WTC11 (cell line): ENCODE results near the gene FLT4. TPM values are rescaled to one million over a fixed set of nuclear protein-coding genes. Genes with fewer than 3 reads are reported as not detected.
"Not testable (repeated sequence)": the region's sequence is repeated elsewhere in the genome, so short reads cannot be mapped to it uniquely, and the experiment has no call there.

ENCODE experiments used
- ATAC-seq: fragments of 200-7000 bp; cut with Tn5 transposase; 2 replicates; pipeline ENCODE4 v1.10.0; 2021; ENCODE audit warnings: mild to moderate bottlenecking, moderate library complexity
- CTCF ChIA-PET: fragments of 300-600 bp; sonication (Branson Sonifier 250); formaldehyde crosslinking; loops from one replicate; lab custom pipeline; 2021; ENCODE audit warnings: antibody characterized with exemption; lab: Charles Lee
- POLR2A ChIA-PET: fragments of 350-600 bp; sonication (Branson Sonifier 250); formaldehyde crosslinking; loops from one replicate; lab custom pipeline; 2021; ENCODE audit warnings: antibody characterized with exemption; lab: Charles Lee
- DNase-seq: peaks from one replicate; pipeline ENCODE4 v3.0.0; 2021; ENCODE audit warnings: low spot score
- H3K27ac Mint-ChIP-seq: 2 replicates; pipeline ENCODE4 v1.8.0; 2021; ENCODE audit warnings: mixed read lengths
- H3K27me3 Mint-ChIP-seq: 2 replicates; pipeline ENCODE4 v1.8.0; 2021; ENCODE audit warnings: low read depth, mild to moderate bottlenecking, moderate library complexity, mixed read lengths
- H3K36me3 Mint-ChIP-seq: 2 replicates; pipeline ENCODE4 v1.8.0; 2021; ENCODE audit warnings: mixed read lengths
- H3K4me1 Mint-ChIP-seq: 2 replicates; pipeline ENCODE4 v1.8.0; 2022; ENCODE audit warnings: mixed read lengths
- H3K4me3 Mint-ChIP-seq: 2 replicates; pipeline ENCODE4 v1.8.0; 2021; ENCODE audit warnings: mild to moderate bottlenecking, moderate library complexity, mixed read lengths
- H3K9me3 Mint-ChIP-seq: 2 replicates; pipeline ENCODE4 v1.8.0; 2021; ENCODE audit warnings: mixed read lengths
- AFF4 ChIP-seq: sonication (generic); formaldehyde crosslinking; IDR thresholded peaks from 2 replicates; pipeline ENCODE4 v1.8.1; 2023; ENCODE audit warnings: mild to moderate bottlenecking, missing genetic modification reagents, borderline replicate concordance
- ATF1 ChIP-seq: sonication (generic); formaldehyde crosslinking; IDR thresholded peaks from 2 replicates; pipeline ENCODE4 v1.8.1; 2023; ENCODE audit warnings: mild to moderate bottlenecking, moderate library complexity, missing genetic modification reagents
- CREB1 ChIP-seq: sonication (generic); formaldehyde crosslinking; IDR thresholded peaks from 2 replicates; pipeline ENCODE4 v1.8.0; 2023; ENCODE audit warnings: mild to moderate bottlenecking, missing genetic modification reagents
- CREM ChIP-seq: sonication (generic); formaldehyde crosslinking; IDR thresholded peaks from 2 replicates; pipeline ENCODE4 v1.8.1; 2022; ENCODE audit warnings: mild to moderate bottlenecking, missing genetic modification reagents, moderate library complexity
- FOXP1 ChIP-seq: sonication (generic); formaldehyde crosslinking; IDR thresholded peaks from 2 replicates; pipeline ENCODE4 v1.8.0; 2022; ENCODE audit warnings: missing genetic modification reagents, mild to moderate bottlenecking, moderate library complexity, borderline replicate concordance
- MYBL2 ChIP-seq: sonication (generic); formaldehyde crosslinking; IDR thresholded peaks from 2 replicates; pipeline ENCODE4 v1.8.1; 2023; ENCODE audit warnings: mild to moderate bottlenecking, moderate library complexity, missing genetic modification reagents
- RORB ChIP-seq: fragments of 250-450 bp; sonication (Bioruptor Pico); IDR thresholded peaks from 2 replicates; pipeline ENCODE4 v1.9.0; 2021; ENCODE audit warnings: mild to moderate bottlenecking
- ZBTB21 ChIP-seq: sonication (generic); formaldehyde crosslinking; IDR thresholded peaks from 2 replicates; pipeline ENCODE4 v1.8.1; 2023; ENCODE audit warnings: mild to moderate bottlenecking, missing genetic modification reagents, borderline replicate concordance
- ZBTB43 ChIP-seq: sonication (generic); formaldehyde crosslinking; IDR thresholded peaks from 2 replicates; pipeline ENCODE4 v1.8.1; 2023; ENCODE audit warnings: mild to moderate bottlenecking, missing genetic modification reagents
- ZNF232 ChIP-seq: sonication (generic); formaldehyde crosslinking; IDR thresholded peaks from 2 replicates; pipeline ENCODE4 v1.8.0; 2022; ENCODE audit warnings: mild to moderate bottlenecking, missing genetic modification reagents
- ZNF396 ChIP-seq: fragments of 250-450 bp; sonication (Bioruptor Pico); IDR thresholded peaks from 2 replicates; pipeline ENCODE4 v1.8.0; 2021; ENCODE audit warnings: mild to moderate bottlenecking, moderate library complexity, borderline replicate concordance
- ZNF512 ChIP-seq: sonication (generic); formaldehyde crosslinking; IDR thresholded peaks from 2 replicates; pipeline ENCODE4 v1.8.1; 2022; ENCODE audit warnings: missing genetic modification reagents, borderline replicate concordance
- total RNA-seq: library from RNA; stranded (reverse); gene quantifications from 3 replicates; pipeline ENCODE4 v1.2.3, GENCODE V29; 2021
- TF ChIP-seq, protein P1 (sequence below): sonication (generic); formaldehyde crosslinking; conservative IDR thresholded peaks from 2 replicates; pipeline ENCODE4 v1.8.1; 2023; ENCODE audit warnings: mild to moderate bottlenecking, low read depth, missing genetic modification reagents, moderate library complexity
- TF ChIP-seq, protein P2 (sequence below): sonication (generic); formaldehyde crosslinking; IDR thresholded peaks from 2 replicates; pipeline ENCODE4 v1.8.1; 2022; ENCODE audit warnings: mild to moderate bottlenecking, moderate library complexity, missing genetic modification reagents

Gene FLT4
- total RNA-seq, 1 experiment from 2014 or later, result 12.4 TPM

DNA sequence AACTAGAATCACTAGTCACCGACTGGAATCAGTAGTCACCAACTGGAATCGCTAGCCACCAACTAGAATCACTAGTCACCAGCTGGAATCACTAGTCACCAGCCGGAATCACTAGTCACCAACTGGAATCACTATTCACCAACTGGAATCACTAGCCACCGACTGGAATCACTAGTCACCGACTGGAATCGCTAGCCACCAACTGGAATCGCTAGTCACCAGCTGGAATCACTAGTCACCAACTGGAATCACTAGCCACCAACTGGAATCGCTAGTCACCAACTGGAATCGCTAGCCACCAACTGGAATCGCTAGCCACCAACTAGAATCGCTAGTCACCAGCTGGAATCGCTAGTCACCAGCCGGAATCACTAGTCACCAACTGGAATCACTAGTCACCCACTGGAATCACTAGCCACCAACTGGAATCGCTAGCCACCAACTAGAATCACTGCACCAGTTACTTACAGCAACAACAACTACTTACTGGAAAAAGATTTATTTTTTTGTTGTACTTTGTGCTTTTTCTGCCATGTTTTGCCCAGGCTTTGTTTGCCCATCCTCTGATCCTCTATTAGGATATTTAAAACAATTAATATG lies 25.7 kb upstream of the FLT4 start:
- Mint-ChIP-seq H3K27ac (no peak overlapping the region), H3K36me3 (peaks cover 9% of the 10 kb centered on the region), H3K27me3 (peaks cover 53% of the 10 kb centered on the region), H3K9me3 (peaks cover 8% of the 10 kb centered on the region), H3K4me1 (no peaks in the 10 kb centered on the region), H3K4me3 (no peak overlapping the region; the same call in 1 of the 2 replicates)
- TF ChIP-seq, protein P1, sequence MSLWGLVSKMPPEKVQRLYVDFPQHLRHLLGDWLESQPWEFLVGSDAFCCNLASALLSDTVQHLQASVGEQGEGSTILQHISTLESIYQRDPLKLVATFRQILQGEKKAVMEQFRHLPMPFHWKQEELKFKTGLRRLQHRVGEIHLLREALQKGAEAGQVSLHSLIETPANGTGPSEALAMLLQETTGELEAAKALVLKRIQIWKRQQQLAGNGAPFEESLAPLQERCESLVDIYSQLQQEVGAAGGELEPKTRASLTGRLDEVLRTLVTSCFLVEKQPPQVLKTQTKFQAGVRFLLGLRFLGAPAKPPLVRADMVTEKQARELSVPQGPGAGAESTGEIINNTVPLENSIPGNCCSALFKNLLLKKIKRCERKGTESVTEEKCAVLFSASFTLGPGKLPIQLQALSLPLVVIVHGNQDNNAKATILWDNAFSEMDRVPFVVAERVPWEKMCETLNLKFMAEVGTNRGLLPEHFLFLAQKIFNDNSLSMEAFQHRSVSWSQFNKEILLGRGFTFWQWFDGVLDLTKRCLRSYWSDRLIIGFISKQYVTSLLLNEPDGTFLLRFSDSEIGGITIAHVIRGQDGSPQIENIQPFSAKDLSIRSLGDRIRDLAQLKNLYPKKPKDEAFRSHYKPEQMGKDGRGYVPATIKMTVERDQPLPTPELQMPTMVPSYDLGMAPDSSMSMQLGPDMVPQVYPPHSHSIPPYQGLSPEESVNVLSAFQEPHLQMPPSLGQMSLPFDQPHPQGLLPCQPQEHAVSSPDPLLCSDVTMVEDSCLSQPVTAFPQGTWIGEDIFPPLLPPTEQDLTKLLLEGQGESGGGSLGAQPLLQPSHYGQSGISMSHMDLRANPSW, result no peak
- TF ChIP-seq CREM (CRISPR knock-in tag) (no peak), AFF4 (no peak), CREB1 (CRISPR knock-in tag) (no peak), FOXP1 (CRISPR knock-in tag) (no peak), ATF1 (no peak), MYBL2 (no peak), ZNF512 (CRISPR knock-in tag) (no peak), ZNF396 (no peak), RORB (CRISPR knock-in tag) (no peak), ZBTB21 (no peak), ZBTB43 (CRISPR knock-in tag) (no peak), ZNF232 (CRISPR knock-in tag) (no peak)
- TF ChIP-seq, protein P2, sequence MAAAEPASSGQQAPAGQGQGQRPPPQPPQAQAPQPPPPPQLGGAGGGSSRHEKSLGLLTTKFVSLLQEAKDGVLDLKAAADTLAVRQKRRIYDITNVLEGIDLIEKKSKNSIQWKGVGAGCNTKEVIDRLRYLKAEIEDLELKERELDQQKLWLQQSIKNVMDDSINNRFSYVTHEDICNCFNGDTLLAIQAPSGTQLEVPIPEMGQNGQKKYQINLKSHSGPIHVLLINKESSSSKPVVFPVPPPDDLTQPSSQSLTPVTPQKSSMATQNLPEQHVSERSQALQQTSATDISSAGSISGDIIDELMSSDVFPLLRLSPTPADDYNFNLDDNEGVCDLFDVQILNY, result no peak
- DNase-seq (no peak), ATAC-seq (no peak)
- ChIA-PET CTCF (no interaction called here), POLR2A (no interaction called here)

DNA sequence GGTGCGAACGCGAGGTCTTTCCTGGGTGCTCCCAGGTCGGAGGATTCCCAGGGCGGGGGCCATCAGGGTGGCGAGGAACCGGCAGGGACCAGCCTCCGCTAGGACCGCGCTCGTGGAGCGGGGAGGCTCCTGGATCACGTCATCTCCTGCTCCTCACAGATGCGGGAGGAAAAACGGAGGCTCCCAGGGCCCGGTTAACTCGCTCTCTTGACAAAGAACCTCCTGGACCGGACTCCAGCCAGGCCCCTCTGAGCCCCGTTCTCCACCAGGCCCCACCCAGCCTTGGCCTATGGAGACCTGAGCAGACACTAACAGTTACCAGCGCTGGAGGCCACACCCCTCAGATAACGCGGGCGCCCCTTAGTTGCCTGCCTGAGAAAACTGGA lies 24.7 kb upstream of the FLT4 start:
- DNase-seq, POLR2A ChIA-PET, H3K9me3 Mint-ChIP-seq, H3K27ac Mint-ChIP-seq, H3K36me3 Mint-ChIP-seq, H3K4me1 Mint-ChIP-seq: not testable (repeated sequence)
- H3K4me3 Mint-ChIP-seq, result peak overlapping the region; percentile 60
- ATAC-seq, result peak; percentile 63
- H3K27me3 Mint-ChIP-seq, result peaks cover 49% of the 10 kb centered on the region
- CTCF ChIA-PET, result interaction anchor here (1.0 to 1.6 kb wide), 7 partner anchors 9 to 118 kb away, joined by 3 to 7 read pairs (median 5); no protein-coding TSS in a partner anchor
